Thoracic aorta (tissue), 2 donors: Measurements from ENCODE around the gene SPACA4. TPM values are rescaled to one million over a fixed set of nuclear protein-coding genes. Genes with fewer than 3 reads are reported as not detected.

Experiments
- ATAC-seq: fragments of 150-250 bp; one replicate; pipeline ENCODE4 v1.8.0; 2017; ENCODE audit warnings: low read depth; ENCODE audit not compliant: insufficient number of reproducible peaks, low FRiP score
- DNase-seq: peaks from one replicate; pipeline ENCODE4 v3.0.0-alpha.2; 2020; ENCODE audit warnings: low spot score
- H3K27ac ChIP-seq, 2 donors: fragments of 200-600 bp; sonication (generic); 1 replicate in 1 of 2; 2 replicates in 1 of 2; pipeline ENCODE4 v1.5.1; 2016; ENCODE audit warnings: mild to moderate bottlenecking in 2 of 2, moderate library complexity in 2 of 2
- H3K27me3 ChIP-seq: fragments of 200-600 bp; sonication (generic); replicated peaks from 2 replicates; pipeline ENCODE4 v1.6.0; 2016; ENCODE audit warnings: mild to moderate bottlenecking; ENCODE audit not compliant: insufficient read depth
- H3K36me3 ChIP-seq: fragments of 200-600 bp; sonication (generic); one replicate; pipeline ENCODE4 v1.5.1; 2016
- H3K4me1 ChIP-seq, 2 donors: fragments of 200-600 bp; sonication (generic); 1 replicate in 1 of 2; 2 replicates in 1 of 2; pipeline versions ENCODE4 v1.5.1 to v1.6.0; 2016; ENCODE audit warnings: low read depth in 2 of 2, mild to moderate bottlenecking in 1 of 2; ENCODE audit not compliant: control insufficient read depth in 1 of 2
- H3K4me3 ChIP-seq: fragments of 200-600 bp; sonication (generic); 2 replicates; pipeline ENCODE4 v1.5.1; 2016; ENCODE audit warnings: mild to moderate bottlenecking
- H3K9me3 ChIP-seq: fragments of 200-600 bp; sonication (generic); 2 replicates; pipeline ENCODE4 v1.5.1; 2016
- total RNA-seq, 2 donors: library from RNA; depleted of rRNA; stranded (reverse); fragments of >200 nt; gene quantifications; one replicate each; pipeline versions ENCODE4 v1.1.0 to v1.2.3, GENCODE V29; 2016
- TF ChIP-seq, protein P1 (sequence below): fragments of 200-600 bp; sonication (generic); IDR thresholded peaks from one replicate; pipeline ENCODE4 v1.5.1; 2019; ENCODE audit warnings: antibody characterized with exemption

Gene SPACA4, protein sequence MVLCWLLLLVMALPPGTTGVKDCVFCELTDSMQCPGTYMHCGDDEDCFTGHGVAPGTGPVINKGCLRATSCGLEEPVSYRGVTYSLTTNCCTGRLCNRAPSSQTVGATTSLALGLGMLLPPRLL
- not detected for total RNA-seq

DNA sequence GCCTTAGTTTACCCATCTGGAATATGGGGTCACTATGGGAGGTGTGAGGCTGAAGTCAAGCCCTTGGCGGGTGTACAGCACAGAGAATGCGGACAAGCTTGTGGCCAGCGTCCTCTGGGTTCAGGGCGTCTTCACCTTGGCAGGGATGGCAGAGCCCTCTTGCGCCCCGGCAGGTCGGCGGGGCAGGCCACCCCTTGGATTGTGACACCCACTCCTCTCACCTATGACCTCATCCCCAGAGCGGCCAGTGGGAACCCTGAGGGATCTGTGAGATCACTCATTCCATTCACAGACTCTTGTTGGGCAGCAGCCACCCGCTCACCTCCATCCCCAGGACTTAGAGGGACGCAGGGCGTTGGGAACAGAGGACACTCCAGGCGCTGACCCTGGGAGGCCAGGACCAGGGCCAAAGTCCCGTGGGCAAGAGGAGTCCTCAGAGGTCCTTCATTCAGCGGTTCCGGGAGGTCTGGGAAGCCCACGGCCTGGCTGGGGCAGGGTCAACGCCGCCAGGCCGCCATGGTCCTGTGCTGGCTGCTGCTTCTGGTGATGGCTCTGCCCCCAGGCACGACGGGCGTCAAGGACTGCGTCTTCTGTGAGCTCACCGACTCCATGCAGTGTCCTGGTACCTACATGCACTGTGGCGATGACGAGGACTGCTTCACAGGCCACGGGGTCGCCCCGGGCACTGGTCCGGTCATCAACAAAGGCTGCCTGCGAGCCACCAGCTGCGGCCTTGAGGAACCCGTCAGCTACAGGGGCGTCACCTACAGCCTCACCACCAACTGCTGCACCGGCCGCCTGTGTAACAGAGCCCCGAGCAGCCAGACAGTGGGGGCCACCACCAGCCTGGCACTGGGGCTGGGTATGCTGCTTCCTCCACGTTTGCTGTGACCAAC, at the start of gene SPACA4:
Gene SPACA4 (plus strand): TSS at position 280 of the 896 bp plus-strand sequence. CDS start 237 bp downstream, at position 517.
- Histone ChIP-seq H3K4me3 (no peak within 1 kb of the TSS), H3K4me1 (no peaks in the 10 kb centered on the region), H3K27me3 (no peaks in the 10 kb centered on the region), H3K27ac (no peak within 1 kb of the TSS), H3K9me3 (no peaks in the 10 kb centered on the region), H3K36me3 (no peaks in the 10 kb centered on the region)
- ATAC-seq: no peak
- no peak for DNase-seq
- TF ChIP-seq, protein P1, sequence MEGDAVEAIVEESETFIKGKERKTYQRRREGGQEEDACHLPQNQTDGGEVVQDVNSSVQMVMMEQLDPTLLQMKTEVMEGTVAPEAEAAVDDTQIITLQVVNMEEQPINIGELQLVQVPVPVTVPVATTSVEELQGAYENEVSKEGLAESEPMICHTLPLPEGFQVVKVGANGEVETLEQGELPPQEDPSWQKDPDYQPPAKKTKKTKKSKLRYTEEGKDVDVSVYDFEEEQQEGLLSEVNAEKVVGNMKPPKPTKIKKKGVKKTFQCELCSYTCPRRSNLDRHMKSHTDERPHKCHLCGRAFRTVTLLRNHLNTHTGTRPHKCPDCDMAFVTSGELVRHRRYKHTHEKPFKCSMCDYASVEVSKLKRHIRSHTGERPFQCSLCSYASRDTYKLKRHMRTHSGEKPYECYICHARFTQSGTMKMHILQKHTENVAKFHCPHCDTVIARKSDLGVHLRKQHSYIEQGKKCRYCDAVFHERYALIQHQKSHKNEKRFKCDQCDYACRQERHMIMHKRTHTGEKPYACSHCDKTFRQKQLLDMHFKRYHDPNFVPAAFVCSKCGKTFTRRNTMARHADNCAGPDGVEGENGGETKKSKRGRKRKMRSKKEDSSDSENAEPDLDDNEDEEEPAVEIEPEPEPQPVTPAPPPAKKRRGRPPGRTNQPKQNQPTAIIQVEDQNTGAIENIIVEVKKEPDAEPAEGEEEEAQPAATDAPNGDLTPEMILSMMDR: no peak

DNA sequence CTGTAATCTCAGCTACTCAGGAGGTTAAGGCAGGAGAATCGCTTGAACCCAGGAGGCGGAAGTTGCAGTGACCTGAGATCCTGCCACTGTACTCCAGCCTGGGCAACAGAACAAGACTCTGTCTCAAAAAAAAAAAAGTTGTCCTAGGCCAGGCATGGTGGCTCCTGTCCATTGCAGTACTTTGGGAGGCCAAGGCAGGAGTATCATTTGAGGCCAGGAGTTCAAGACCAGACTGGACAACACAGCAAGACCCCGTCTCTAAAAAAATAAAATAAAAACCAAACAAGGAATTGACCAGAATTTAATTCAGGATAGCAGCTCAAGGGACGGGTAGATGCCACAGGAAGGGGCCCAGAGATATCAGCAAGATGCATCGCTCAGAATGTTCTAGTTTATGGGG, 49.7 kb upstream of the SPACA4 start:
- H3K27me3 ChIP-seq: no peaks in the 10 kb centered on the region
- no peak overlapping the region for H3K4me3 ChIP-seq
- TF ChIP-seq, protein P1: no peak
- H3K9me3 ChIP-seq: no peaks in the 10 kb centered on the region
- H3K27ac ChIP-seq: no peak overlapping the region
- no peak for ATAC-seq
- H3K36me3 ChIP-seq: no peaks in the 10 kb centered on the region
- no peaks in the 10 kb centered on the region for H3K4me1 ChIP-seq
- DNase-seq: no peak

- no peaks in the 10 kb centered on the region for H3K4me1 ChIP-seq
- H3K4me3 ChIP-seq: peak overlapping the region; percentile 28
- no peak for ATAC-seq
- TF ChIP-seq, protein P1: no peak
- H3K27ac ChIP-seq: no peak overlapping the region
- no peaks in the 10 kb centered on the region for H3K9me3 ChIP-seq
- H3K27me3 ChIP-seq: no peaks in the 10 kb centered on the region
- no peak for DNase-seq
- no peaks in the 10 kb centered on the region for H3K36me3 ChIP-seq
These were observed 48.4 kb upstream of the SPACA4 start for GRCh38 chr19:48558018-48558684.

- DNase-seq (no peak), ATAC-seq (no peak)
- Histone ChIP-seq H3K27ac (no peak overlapping the region), H3K4me1 (no peaks in the 10 kb centered on the region), H3K9me3 (no peaks in the 10 kb centered on the region), H3K4me3 (no peak overlapping the region), H3K27me3 (no peaks in the 10 kb centered on the region), H3K36me3 (no peaks in the 10 kb centered on the region)
- TF ChIP-seq, protein P1: no peak
These were observed 46.4 kb upstream of the SPACA4 start for GRCh38 chr19:48560095-48560530.

DNA sequence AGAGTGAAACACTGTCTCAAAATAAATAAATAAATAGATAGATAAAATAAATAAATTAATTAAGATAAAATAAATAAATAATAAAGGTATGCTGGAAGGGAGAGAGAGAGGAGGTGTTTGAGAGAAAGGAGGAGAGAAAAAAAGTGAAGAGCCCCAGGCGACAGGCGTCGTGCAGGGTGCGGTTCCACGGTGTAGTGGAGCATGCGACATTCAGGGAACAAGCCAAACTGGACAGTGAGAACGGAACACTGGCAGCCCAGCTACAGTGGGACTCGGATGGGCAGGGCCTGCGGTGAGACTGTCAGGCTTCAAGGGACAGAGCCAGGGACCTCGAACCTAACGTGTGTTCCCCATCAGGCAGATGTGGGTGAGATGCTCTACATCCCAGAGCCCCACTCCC, 45.1 kb upstream of the SPACA4 start:
- ATAC-seq: no peak
- TF ChIP-seq, protein P1: no peak
- H3K9me3 ChIP-seq: no peaks in the 10 kb centered on the region
- DNase-seq: no peak
- H3K36me3 ChIP-seq: no peaks in the 10 kb centered on the region
- H3K27ac ChIP-seq: no peak overlapping the region
- H3K4me3 ChIP-seq: no peak overlapping the region
- H3K4me1 ChIP-seq: no peaks in the 10 kb centered on the region
- no peaks in the 10 kb centered on the region for H3K27me3 ChIP-seq
